NCI-H446 treated with DMSO at 0.1 percent for 48 hours (cell line): ENCODE measurements around the gene KDM4C.
"Not testable (repeated sequence)": the region's sequence is repeated elsewhere in the genome, so short reads cannot be mapped to it uniquely, and the experiment has no call there.

Experiments
- DNase-seq: peaks from one replicate; lab custom pipeline; 2025; lab: John Stamatoyannopoulos, UW

Gene KDM4C

DNA sequence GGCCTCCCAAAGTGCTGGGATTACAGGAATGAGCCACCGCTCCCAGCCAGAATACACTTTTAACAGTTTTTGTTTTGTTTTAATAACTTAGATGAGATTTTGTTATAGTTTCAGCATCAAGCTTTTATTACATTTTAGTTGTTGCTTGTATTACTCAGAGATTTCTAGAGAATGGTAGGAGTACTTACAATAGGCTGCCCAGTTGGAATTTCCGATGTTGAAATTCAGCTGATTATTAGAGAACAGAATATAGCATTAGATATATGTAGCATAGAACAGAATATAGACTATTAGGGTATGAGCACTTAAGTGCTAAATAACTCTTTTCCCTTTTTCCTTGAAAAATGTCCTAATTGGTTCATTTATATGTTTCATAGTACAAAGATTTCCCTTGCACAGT, 6.2 kb downstream of the KDM4C start:
- DNase-seq, result no peak

DNA sequence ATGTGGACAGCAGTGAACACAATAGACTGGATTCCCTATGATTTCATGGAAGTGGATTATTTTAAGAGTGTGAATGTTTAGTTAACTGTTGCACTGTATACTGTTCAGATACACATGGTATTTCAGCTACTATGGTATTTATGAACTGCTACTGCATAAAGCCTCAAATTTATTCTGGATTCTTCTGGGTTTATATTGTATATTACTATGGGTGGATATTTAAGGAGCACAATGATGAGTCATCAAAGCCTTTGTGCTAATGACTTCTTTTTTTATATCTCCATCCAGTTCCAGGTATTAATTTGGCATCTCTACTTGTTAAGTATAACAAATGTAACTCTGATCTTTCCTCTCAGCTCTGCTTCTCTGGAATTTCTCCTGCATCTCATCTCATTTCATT, 6.8 kb downstream of the KDM4C start:
- no peak for DNase-seq

DNA sequence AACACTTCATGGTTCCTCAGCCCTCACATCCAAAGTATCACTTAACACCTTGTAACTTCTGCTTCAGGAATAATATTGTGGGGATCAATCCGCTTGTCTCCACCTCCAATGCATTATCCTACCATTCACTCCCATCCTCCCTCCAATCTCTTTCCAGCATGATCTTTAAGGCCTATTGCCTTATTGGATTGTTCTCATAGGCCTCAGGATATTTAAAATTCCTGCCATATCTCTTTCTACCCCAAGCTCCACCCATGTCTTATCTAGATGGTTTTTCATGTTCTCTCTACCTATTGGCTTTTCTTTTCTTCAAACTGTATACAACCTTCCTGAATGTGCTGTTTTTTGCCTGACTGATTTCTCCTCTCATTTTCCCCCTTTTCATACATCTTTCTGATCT, 7.2 kb downstream of the KDM4C start:
- DNase-seq, result no peak

DNA sequence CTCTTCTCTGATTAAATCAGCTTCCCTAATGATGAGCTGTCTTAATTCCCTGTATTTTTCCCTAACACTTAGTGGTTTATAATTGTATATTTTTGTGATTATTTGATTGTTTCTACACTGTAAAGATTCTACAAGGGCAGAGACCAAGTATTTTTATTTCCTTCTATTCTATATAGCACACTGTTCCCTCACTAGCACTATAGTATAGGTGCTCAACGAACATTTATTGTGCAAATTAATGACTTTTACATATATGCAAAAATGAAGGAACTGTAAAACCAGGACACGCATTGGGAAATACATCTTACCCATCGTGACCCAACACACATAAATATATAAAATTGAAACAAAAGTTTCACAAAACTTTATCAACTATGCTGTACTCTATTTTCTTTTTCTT, 7.6 kb downstream of the KDM4C start:
- DNase-seq, result no peak

DNA sequence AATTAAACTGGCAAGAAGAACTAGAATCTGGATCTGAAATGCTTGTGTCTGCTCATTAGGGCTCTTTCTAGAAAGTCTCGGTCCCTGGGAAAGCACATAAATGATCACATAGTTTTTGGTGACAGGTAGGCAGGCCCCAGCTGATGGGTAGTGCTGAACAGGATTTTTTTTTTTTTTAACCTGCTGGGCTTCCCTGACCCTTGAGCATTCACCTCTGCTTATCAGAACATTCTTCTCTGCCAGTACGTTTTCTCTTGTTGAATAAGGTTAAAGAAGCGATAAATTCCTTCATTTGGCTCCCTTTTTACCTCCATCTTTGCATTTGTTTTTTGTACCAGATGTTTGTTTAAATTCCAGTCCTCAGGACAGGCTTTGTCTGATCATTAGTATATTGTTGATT, 8.8 kb downstream of the KDM4C start:
- no peak for DNase-seq

DNA sequence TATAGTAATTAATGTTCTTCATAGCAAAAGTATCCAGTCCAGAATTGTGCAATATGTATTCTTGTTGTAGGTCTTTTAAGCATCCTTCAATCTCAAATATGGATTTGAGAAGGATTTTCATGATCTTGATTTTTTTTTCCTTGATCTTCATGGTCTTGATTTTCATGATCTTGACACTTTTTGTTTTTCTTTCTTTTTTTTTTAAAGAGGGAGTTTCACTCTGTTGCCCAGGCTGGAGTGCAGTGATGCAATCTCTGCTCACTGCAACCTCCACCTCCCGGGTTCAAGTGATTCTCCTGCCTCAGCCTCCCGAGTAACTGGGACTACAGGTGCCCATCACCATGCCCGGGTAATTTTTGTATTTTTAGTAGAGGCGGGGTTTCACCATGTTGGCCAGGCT, 10.8 kb downstream of the KDM4C start:
- not testable (repeated sequence) for DNase-seq

DNA sequence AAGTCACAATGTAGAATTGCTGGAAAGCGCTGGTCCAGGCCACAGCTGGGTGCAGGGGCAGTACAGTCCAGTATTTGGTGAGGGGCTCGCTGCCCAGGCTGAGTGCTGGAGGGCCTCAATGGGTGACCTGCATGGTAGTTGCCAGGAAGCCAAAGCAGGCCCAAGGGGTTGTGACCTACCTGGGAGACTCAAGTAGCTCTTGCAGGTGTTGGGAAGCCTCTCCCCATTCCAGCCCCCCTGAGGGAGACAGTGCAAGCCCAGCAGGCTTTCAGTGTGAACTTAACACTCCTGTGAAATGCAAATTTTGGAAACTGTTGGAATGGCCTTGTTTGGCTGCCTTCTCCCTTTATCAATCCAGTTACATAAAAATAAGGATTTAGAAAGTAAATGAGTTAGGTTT, 13.9 kb downstream of the KDM4C start:
- DNase-seq, result no peak

DNA sequence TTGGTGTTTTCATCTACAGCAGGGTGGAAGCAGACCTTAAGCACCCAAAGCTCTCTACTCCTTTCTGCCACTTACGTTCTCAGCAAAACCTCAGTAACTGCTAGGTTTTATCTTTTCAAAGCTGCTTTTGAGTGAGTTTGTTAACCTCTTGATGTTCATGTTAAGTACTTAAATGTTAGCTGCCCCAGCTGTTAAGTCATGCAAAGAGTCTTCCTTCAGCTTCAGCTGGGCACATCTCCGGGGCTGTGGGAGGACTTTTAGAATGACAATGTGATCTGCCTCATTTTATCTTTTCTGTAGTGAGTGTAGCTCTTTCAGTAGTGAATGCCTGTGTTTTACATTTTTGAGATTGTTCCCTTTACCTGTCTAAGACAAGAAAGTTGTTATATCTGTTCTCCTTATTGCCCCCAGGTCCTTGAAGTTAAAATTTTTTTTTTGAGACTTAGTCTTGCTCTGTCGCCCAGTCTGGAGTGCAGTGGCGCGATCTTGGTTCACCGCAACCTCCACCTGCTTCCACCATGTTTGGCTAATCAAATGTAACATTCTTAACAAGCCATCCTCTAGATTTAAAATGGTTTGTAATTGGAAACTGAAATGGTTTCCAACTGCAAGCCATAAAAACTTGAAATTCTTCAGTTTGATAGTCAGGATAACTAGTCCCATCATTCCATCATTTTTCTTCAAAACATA, 19.6 kb downstream of the KDM4C start:
- no peak for DNase-seq

DNA sequence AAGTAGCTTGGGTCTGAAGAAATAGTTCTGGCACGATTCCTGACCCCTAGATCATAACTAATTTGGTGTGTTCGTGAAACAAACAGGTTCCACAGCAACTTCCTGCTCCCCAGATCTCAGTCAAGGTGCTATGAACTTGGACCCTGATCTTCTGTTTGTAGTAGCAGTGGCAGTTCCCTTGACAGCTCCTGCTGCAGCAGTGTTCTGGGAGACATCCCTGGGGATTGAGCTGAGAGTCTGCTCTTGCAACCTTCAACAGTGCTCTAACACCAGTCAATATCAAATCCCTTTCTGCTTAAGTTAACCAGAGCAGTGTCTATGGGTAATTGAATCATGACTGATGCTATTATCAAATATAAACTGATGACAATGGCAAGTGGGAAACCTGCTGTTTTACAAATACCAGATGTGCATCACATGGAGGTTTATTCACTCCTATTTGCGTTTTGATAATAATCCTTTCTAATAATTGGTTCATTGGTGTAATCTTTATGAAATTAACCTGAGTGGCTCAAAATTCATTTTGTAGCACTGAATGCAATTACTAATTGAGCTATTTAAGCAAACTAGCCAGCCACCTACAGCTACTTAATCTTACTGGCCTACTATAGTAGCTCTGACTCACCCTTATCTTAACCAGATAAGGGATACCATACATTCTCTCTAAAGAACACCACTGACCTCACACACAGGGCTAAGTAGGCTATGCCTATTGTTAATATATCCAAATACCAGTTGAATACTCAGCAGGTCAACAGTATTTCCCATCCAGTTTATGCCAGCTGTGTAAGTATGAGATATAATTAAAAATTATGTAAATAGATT, 21.9 kb downstream of the KDM4C start:
- DNase-seq, result no peak

DNA sequence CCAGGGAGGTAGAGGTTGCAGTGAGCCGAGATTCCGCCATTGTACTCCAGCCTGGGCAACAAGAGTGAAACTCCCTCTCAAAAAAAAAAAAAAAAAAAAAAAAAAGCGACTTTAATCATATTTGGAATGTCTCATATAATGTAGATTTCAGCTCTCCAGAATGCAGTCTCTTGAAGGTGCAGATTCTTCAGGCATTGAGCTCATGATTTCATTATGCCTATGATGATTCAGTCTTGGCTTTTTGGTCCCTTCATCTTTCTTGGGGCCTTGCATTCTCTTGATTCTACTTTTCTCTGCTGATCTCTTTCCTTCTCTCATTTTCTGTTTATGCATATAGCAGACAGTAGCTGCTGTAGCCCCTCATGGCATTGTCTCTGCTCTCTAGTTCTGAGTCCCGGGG, 22.9 kb downstream of the KDM4C start:
- DNase-seq, result no peak

DNA sequence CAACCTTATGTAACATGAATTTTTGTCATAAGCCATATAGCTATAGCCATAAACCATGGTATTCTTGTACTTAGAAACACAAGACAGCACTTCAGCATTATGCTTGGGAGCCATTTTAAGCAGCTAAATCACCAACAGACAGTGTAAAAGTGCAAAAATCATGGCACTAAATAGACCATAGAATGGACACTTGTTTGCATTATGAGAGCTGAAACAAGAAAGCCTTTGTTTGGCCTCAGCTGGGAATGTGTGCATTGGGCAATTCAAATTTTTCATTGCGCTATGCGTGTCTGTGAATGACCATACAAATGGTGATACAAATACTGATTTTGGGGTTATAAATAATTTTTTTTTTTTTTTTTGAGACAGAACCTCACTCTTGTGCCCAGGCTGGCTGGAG, 23.7 kb downstream of the KDM4C start:
- no peak for DNase-seq

DNA sequence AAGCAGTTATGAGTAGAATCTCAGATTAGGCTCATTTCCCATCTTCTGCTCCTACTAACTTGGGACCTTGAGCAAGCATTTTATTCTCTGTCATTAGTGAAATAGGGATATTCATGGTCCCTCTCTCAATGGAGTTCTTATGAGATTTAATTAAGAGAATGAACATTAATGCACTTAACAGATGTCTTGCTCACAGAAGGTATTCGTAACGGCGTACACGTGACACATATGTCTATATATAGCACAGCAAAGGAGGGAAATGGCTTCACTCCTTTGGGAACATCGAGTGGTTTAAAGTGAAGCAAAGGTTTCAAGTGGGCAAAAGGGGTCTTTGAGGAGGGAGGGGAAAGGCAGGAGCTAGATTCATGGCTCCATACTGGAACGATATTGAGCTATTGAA, 24.6 kb downstream of the KDM4C start:
- DNase-seq, result no peak

DNA sequence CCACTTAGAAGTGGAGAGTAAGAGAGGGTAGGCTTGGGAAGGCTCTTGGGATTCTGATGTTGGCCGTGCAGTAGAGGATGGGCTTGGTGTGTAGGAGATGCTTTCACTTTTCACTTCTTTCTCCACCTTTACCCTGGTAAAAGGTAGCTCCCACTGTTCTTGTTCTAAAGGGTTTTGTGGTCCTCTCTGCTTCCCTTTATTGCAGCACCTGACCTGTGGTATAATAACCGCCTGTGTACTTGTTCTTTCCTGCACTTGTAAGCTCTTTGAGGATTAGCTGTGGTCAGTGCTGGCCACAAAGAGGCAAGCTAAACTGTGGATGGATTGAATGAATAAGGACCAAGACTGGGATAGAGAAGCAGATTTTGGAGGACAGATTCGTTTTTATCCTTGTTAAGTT, 25.2 kb downstream of the KDM4C start:
- DNase-seq, result no peak

DNA sequence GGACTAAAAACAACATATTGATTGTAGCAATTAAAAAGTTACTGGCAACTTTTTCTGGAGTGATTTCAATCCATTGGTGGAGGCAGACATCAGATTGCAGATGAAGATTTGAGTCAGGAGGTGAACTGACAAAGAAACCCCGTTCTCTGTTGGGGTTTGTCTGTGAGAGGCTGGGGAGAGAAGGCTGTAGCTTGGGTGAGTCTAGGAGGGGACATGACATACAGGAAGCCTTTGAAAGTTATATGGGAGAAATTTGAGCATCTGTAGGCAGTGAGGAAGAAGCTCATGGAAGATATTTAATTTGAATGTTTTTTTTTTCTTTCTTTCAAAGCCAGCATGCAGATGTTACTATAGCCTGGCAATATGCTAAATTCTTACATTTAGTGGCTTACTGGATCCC, 26.0 kb downstream of the KDM4C start:
- no peak for DNase-seq

DNA sequence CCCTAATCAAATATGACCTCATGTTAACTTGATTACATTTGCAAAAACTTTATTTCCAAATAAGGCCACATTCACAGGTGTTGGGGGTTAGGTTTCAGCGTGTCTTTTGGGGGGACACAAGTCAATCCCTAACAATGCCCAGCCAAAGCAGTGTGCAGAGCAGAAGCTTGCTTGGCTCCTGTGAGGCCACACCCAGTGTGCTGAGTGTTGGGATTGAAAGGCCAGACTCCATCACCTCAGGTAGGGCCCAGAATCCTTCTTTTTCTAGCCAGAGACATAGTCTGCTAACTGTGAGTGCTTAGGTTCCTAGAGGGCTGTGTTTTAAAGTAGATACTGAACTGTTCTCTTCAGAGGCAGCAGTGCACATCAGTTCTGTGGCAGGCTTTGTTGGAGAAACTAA, 27.9 kb downstream of the KDM4C start:
- no peak for DNase-seq

DNA sequence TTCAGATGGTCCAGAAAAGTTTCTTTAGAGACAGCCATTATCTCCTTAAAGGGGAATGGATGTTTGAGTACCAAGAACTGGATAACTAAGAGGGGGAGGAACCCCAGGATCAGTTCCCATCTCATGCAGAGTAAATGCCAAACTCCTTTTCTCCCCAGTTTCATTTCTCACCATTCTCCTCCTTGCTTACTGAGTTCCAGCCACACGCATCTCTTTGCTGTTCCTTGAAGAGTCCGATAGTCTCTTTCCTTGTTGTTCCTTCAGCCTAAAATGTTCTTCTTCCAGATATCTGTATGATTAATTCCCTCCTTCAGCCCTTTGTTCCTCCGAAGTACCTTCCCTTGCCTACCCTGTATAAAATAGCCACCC, 30.0 kb downstream of the KDM4C start:
- DNase-seq, result no peak

DNA sequence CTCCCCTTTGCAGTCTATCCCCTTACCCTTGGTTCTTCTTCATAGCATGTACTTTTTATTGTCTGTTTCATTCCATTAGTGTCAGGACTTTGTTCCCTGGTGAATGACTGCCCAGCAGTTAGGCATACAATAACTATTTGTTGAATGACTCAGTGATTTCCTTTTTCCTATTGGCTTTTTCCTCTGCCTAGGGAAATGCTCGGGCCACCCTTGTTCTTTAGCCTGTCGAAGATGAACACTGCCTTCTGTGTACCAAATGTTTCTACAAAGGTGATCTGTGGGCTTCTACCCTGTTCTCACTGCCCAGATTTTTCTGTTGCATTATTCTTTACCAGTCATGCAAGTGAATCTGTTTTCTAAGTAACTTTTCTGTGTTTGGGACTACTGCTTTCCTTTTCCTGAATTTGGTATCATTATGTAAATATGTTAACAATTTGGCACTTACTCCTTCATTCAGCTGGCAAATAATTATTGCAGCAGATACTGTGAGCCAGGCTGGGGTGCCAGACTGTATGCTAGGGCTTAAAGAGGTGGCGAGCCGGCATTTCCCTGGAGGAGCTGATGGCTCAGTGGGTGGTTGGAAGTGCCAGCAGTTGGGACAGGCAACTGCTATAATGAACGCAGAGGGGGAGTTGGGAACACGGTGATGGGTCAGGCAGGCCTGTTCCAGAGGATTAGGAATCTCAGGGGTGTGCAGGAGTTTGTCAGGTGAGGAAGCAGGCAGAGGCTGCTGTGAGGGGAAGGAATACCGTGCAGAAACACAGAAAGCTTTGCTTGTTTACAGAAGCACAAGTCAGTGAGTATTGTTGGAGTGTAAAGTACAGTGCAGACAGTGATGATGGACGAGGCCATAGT, 30.6 kb downstream of the KDM4C start:
- no peak for DNase-seq

DNA sequence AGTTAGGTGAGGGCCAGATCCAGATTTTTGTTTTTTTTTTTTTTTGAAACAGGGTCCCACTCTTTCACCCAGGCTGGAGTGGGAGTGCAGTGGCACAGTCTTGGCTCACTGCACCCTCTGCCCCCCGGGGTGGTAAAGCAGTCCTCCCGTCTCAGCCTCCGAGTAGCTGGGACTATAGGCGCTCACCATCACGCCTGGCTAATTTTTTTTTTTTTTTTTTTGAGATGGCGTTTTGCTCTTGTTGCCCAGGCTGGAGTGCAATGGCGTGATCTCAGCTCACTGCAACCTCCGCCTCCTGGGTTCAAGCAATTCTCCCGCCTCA, 31.2 kb downstream of the KDM4C start:
- DNase-seq, result not testable (repeated sequence)

DNA sequence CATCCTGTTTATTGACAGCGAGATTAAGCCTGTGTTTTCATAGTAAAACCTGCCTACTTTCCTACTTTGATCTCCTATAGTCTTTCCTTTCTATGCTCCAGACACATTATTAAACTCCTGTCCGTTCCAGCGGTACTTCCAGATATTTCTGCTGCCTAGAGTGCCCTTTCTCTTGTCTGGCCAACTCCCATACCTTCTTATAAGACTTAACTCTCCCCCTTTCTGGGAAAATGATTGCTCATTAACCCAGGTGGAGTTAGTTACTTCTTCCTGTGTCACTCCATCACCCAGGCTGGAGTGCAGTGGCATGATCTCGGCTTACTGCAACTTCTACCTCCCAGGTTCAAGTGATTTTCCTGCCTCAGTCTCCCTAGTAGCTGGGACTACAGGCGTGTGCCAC, 33.1 kb downstream of the KDM4C start:
- no peak for DNase-seq

DNA sequence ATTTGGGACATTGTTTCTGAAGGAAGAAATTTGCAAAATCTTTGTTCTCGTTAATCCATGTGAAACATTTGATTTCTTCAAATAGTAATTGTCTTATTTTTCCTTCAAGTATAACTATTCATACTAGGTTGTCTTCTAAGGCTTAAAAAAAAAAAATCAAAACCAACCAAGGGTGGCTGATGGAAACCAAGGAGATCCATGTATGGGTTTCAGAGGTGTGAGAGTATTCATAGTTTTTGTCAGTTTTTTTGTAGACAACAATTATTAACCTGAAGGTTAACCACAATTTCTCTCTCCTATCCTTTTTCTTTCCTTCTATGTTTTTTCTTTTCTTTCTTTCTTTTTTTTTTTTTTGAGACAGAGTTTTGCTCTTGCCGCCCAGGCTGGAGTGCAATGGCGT, 35.4 kb downstream of the KDM4C start:
- no peak for DNase-seq

DNA sequence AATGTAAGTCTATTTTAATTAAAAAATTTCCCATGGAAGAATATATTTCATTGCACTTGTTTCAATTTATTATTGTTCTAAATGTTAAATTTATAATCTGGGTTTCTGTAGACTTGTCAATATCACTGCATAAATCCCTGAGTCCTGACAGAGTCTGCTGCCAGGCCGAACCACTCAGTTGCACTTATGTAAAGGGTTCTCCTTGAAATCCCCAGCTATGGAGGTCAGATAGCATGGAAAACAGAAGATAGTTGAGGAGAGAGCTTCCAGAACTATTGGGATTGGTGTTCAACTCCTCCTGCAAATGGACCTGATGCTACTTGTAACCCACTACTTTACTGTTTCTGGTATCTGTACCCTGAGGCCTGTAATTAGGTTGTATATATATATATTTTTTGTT, 37.2 kb downstream of the KDM4C start:
- no peak for DNase-seq

DNA sequence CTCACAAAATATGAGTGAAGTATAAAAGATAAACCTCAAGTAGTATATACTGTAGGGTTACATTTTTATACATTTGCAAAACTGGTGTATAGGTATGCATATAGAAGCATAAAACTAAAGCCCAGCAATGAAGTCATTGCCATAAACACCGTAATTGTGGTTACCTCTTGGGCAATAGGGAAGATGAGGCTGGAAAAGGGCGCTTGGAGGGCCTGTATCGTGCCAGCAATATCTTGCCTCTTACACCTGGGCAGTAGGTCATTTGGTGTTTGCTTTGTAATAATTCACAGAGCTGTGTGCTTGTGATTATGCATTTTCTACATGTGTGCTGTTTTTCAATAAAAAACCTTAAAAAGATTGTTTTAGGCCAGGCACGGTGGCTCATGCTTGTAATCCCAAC, 45.2 kb downstream of the KDM4C start:
- no peak for DNase-seq

DNA sequence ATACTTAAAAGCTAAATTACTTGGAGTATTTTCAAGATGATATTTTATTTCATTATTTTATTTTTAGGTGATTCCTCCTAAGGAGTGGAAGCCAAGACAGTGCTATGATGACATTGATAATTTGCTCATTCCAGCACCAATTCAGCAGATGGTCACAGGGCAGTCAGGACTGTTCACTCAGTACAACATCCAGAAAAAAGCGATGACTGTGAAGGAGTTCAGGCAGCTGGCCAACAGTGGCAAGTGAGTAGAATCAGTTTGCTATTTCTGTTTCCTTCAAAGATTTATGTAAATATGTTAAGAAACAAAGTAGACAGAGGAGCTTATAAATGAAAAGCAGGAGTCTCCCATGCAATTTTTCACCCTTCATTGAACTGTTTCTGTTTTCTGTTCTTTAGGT, 47.8 kb downstream of the KDM4C start:
- peak; percentile 91 for DNase-seq
